NT2/D1 (cell line): ENCODE measurements around the gene CLDN34.

Experiments used
- DNase-seq: peaks from one replicate; pipeline ENCODE4 v3.0.0-alpha.2; 2011; ENCODE audit warnings: low read depth, low spot score
- H3K27me3 ChIP-seq: 2 replicates; pipeline ENCODE4 v1.6.0; 2011; ENCODE audit warnings: mild to moderate bottlenecking; ENCODE audit not compliant: insufficient read length, insufficient read depth
- H3K36me3 ChIP-seq: 2 replicates; pipeline ENCODE4 v1.6.1; 2011; ENCODE audit warnings: mild to moderate bottlenecking, low read length, mixed read lengths; ENCODE audit not compliant: insufficient read depth, insufficient read length
- H3K4me1 ChIP-seq: 2 replicates; pipeline ENCODE4 v1.5.1; 2011; ENCODE audit not compliant: insufficient read depth, insufficient read length
- H3K4me3 ChIP-seq: 2 replicates; pipeline ENCODE4 v1.5.1; 2011; ENCODE audit warnings: low read depth; ENCODE audit not compliant: insufficient read length
- H3K9ac ChIP-seq: 2 replicates; pipeline ENCODE4 v1.6.0; 2011; ENCODE audit warnings: low read depth; ENCODE audit not compliant: insufficient read length
- H3K9me3 ChIP-seq: 2 replicates; pipeline ENCODE4 v1.5.1; 2011; ENCODE audit warnings: mild to moderate bottlenecking, low read length; ENCODE audit not compliant: insufficient read depth
- SUZ12 ChIP-seq: IDR thresholded peaks from 2 replicates; pipeline ENCODE4 v1.6.1; 2011; ENCODE audit not compliant: insufficient read length, insufficient read depth; ENCODE audit errors: extremely low read depth
- YY1 ChIP-seq: IDR thresholded peaks from 2 replicates; pipeline ENCODE4 v1.6.1; 2011; ENCODE audit not compliant: insufficient read length, insufficient read depth
- ZNF274 ChIP-seq: IDR thresholded peaks from 2 replicates; pipeline ENCODE4 v1.6.1; 2011; ENCODE audit warnings: mild to moderate bottlenecking, low read depth, low read length

Gene CLDN34

GRCh38 chrX:9948406-9948805 lies 18.8 kb upstream of the CLDN34 start:
- H3K4me3 ChIP-seq = no peak overlapping the region
- H3K9me3 ChIP-seq = peaks cover 17% of the 10 kb centered on the region; the same call in 1 of the 2 replicates
- H3K36me3 ChIP-seq = peaks cover 59% of the 10 kb centered on the region
- no peaks in the 10 kb centered on the region for H3K27me3 ChIP-seq
- no peak for DNase-seq
- TF ChIP-seq YY1 = no peak
- no peak for TF ChIP-seq ZNF274
- no peak for TF ChIP-seq SUZ12
- H3K4me1 ChIP-seq = no peaks in the 10 kb centered on the region
- H3K9ac ChIP-seq = no peak overlapping the region

- Histone ChIP-seq H3K9ac (no peak overlapping the region), H3K9me3 (peaks cover 17% of the 10 kb centered on the region; the same call in 1 of the 2 replicates), H3K27me3 (no peaks in the 10 kb centered on the region), H3K4me3 (no peak overlapping the region), H3K4me1 (no peaks in the 10 kb centered on the region), H3K36me3 (peaks cover 29% of the 10 kb centered on the region)
- no peak for DNase-seq
- TF ChIP-seq YY1 = no peak
- no peak for TF ChIP-seq SUZ12
Measured at GRCh38 chrX:9952300-9952699, 14.9 kb upstream of the CLDN34 start.

- TF ChIP-seq ZNF274 (no peak), YY1 (no peak), SUZ12 (no peak)
- Histone ChIP-seq H3K4me3 (no peak overlapping the region), H3K27me3 (no peaks in the 10 kb centered on the region), H3K4me1 (no peaks in the 10 kb centered on the region), H3K36me3 (peaks cover 19% of the 10 kb centered on the region), H3K9me3 (peaks cover 17% of the 10 kb centered on the region; the same call in 1 of the 2 replicates), H3K9ac (no peak overlapping the region)
- DNase-seq = no peak
Measured at GRCh38 chrX:9953396-9953795, 13.8 kb upstream of the CLDN34 start.

GRCh38 chrX:9955506-9955905 lies 11.7 kb upstream of the CLDN34 start:
- no peaks in the 10 kb centered on the region for H3K4me1 ChIP-seq
- H3K36me3 ChIP-seq = no peaks in the 10 kb centered on the region
- H3K4me3 ChIP-seq = no peak overlapping the region
- TF ChIP-seq ZNF274 (no peak), SUZ12 (no peak), YY1 (no peak)
- H3K27me3 ChIP-seq = no peaks in the 10 kb centered on the region
- H3K9ac ChIP-seq = no peak overlapping the region
- DNase-seq = no peak
- H3K9me3 ChIP-seq = peaks cover 13% of the 10 kb centered on the region; the same call in 1 of the 2 replicates

GRCh38 chrX:9957743-9958142 lies 9.4 kb upstream of the CLDN34 start:
- Histone ChIP-seq H3K36me3 (no peaks in the 10 kb centered on the region), H3K9ac (no peak overlapping the region), H3K4me3 (no peak overlapping the region), H3K27me3 (no peaks in the 10 kb centered on the region), H3K9me3 (peaks cover 6% of the 10 kb centered on the region; the same call in 1 of the 2 replicates), H3K4me1 (no peaks in the 10 kb centered on the region)
- no peak for TF ChIP-seq SUZ12
- no peak for TF ChIP-seq ZNF274
- no peak for TF ChIP-seq YY1
- DNase-seq = no peak

GRCh38 chrX:9958183-9958582 lies 9.0 kb upstream of the CLDN34 start:
- H3K4me3 ChIP-seq = no peak overlapping the region
- DNase-seq = no peak
- H3K4me1 ChIP-seq = no peaks in the 10 kb centered on the region
- H3K36me3 ChIP-seq = no peaks in the 10 kb centered on the region
- peaks cover 1% of the 10 kb centered on the region; the same call in 1 of the 2 replicates for H3K9me3 ChIP-seq
- no peaks in the 10 kb centered on the region for H3K27me3 ChIP-seq
- no peak overlapping the region for H3K9ac ChIP-seq
- TF ChIP-seq SUZ12 (no peak), YY1 (no peak), ZNF274 (no peak)

- H3K9ac ChIP-seq = no peak overlapping the region
Measured at GRCh38 chrX:9961750-9962149, 5.4 kb upstream of the CLDN34 start.

GRCh38 chrX:9977635-9978034 lies 10.5 kb downstream of the CLDN34 start:
- H3K9ac ChIP-seq = no peak overlapping the region
- no peak overlapping the region for H3K4me3 ChIP-seq
- DNase-seq = no peak
- no peaks in the 10 kb centered on the region for H3K4me1 ChIP-seq
- TF ChIP-seq SUZ12 = no peak
- TF ChIP-seq YY1 = no peak
- no peak for TF ChIP-seq ZNF274
- no peaks in the 10 kb centered on the region for H3K27me3 ChIP-seq
- H3K9me3 ChIP-seq = peaks cover 19% of the 10 kb centered on the region; the same call in 1 of the 2 replicates
- H3K36me3 ChIP-seq = no peaks in the 10 kb centered on the region

More at GRCh38 chrX:9961750-9962149, 5.4 kb upstream of the CLDN34 start:
- no peak for DNase-seq
- no peaks in the 10 kb centered on the region for H3K36me3 ChIP-seq
- TF ChIP-seq YY1 (no peak), SUZ12 (no peak), ZNF274 (no peak)
- no peak overlapping the region for H3K4me3 ChIP-seq
- H3K4me1 ChIP-seq = no peaks in the 10 kb centered on the region
- H3K27me3 ChIP-seq = no peaks in the 10 kb centered on the region
- H3K9me3 ChIP-seq = no peaks in the 10 kb centered on the region
